Retina (tissue), 1 donor: ENCODE data around the gene SIGLEC12.
"Not testable (repeated sequence)": the region's sequence is repeated elsewhere in the genome, so short reads cannot be mapped to it uniquely, and the experiment has no call there.

Experiments used
- DNase-seq: peaks from one replicate; pipeline ENCODE4 v3.0.0-alpha.2; 2016

The SIGLEC12 gene

DNA sequence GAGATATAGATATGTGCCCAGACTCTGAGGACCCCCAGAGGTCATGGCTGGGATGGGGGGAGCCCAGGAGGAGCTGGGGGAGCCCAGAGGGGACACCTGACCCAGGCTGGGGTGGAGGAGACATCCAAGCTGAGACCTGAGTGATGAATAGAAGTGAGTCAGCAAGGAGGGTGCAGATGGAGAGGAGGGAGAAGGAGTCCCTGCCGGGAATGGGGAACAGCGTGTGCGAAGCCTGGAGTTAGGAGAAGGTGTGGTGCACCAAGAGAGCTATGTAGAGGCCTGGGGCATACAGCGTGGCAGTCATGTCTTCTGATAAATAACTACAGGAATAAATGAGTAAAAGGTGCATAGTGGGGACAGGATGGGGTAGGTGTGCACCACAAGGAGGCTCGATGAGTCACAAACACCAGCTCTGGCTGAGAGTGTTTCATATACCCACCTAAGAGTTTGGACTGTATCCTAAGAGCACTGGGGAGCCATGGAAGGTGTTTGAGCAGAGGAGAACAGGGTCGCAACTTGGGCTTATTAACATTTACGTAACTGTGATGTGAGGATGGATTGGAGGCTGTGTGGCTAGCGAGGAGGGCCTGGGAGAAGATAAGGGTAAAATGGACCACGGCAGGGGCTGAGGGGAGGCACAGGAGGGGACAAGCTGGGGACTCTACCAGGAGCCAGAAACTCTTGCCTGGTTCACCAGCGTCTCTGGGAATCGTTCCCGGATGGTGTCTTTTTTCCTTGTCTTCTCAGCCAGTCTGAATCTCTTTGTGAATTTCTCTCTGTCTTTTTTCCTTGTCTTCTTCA is 21.9 kb downstream of the SIGLEC12 start:
- DNase-seq: no peak

DNA sequence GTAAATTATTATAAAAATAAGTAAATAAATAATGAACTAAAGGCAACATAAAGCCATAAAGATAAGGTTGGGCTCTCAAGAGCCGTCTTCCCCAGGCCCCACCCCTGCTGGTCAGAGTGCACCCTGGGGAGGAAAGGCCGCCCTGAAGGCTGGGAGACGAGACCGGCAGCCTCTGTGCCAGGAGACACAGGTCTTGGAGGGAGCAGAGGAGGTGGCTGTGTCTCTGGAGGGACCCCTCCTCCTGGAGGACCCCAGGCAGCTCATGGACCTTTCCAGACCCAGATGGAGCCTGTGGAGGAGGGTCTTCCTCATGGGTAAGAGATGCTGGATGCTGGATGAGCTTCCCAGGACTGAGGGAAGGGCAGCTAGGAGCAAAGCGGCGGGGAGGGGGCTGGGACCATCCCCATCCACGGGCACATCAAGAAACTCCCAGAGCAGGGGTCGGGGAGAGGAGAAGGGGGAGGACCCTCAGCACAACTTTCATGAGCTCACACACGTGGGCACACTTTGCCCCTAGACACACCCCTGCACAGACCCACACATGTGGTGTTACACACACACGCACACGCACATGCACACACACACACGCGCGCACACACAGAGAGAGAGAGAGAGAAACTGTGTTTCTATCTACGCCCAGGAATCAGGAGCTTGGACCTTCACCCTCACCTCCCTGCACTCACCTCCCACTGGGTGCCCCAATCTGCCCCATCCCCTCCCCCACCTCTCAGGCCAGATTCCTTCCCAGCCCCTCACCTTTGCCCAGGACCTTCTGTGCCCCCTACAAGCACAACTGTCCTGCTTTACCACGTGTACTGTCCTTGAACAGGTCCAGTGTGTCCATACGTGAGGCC is 23.0 kb downstream of the SIGLEC12 start, which contains the start of gene CEACAM18:
TSS of gene CEACAM18 (plus strand) at position 159 of the 854 bp plus-strand sequence.
- DNase-seq: no peak

DNA sequence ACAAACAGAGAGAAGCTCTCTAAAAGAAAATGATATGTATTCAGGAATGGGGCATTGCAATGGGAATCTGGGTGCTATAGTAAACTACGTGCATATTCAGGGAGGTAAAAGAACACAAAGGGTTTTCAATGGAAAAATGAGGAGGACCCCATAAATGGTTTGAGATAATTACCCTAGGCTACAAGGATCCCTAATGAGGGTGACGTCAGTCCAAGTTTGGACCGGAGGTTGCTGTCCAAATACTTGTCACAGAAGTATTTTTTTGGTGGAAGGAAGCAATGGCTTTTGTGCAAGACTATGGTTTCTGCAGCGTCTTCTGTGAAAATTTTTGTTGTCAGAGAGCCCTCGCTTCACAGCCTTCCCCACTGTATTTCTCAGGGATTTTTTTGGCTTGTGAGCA is 24.3 kb downstream of the SIGLEC12 start:
- DNase-seq: no peak

- DNase-seq: no peak
Observed at GRCh38 chr19:51476164-51476563, 25.4 kb downstream of the SIGLEC12 start.

DNA sequence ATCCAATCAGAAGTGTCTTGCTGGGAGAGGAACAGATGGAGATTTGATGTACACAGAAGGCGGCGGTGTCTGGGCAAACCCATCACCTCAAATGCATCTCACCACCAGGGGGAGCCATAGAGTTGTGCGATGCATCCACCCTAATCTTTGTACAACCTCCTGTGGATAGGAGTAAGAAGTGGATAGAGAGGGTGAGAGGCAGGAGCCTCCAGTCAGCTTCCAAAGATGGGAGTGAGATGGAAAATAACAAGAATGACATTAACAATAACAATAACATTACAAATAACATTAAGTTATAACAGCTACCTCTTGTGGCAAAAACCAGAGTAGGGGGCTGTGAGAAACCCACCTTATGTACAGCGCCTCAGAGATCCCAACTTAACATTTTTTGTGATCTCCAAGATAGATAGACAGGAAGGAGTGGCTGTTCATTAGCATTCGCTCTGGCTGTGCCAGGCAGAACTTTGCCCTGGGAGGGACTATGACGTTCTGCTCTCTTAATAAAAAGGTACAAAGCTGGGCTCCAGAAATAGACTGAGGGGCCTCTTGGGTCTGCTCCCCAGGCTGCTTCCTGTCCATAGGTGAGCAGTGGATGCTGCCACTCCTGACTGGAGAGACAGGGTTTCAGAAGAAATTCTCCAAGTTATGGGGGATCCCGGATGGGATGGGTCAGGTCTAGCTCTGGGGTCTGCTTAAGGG is 28.4 kb downstream of the SIGLEC12 start:
- peak; percentile 80 for DNase-seq

- DNase-seq: no peak
Observed at GRCh38 chr19:51472607-51473006, 29.0 kb downstream of the SIGLEC12 start.

- no peak for DNase-seq
Observed at GRCh38 chr19:51471527-51471926, 30.1 kb downstream of the SIGLEC12 start.

- DNase-seq: no peak
Observed at GRCh38 chr19:51470966-51471365, 30.6 kb downstream of the SIGLEC12 start.

DNA sequence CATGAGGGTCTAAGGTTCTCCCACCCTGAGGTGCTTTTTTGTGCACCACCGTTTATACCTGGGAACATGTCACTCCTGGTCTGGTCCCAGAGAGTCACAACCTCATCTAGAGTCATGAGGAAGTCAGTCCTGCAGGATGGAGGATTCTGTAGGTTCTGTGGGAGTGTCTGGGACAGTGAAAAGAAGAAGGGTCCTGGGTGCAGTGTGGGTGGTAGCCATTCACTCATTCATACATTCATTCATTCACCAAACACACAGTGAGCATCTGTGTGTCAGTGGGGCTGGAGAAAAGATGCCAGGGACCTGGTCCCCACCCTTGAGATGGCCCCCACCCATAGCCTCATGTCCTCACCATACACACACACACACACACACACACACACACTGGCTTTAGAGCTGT is 32.0 kb downstream of the SIGLEC12 start:
- no peak for DNase-seq

GRCh38 chr19:51469162-51469561 is 32.4 kb downstream of the SIGLEC12 start:
- no peak for DNase-seq

- DNase-seq: no peak
Observed at GRCh38 chr19:51468545-51468920, 33.1 kb downstream of the SIGLEC12 start.

DNA sequence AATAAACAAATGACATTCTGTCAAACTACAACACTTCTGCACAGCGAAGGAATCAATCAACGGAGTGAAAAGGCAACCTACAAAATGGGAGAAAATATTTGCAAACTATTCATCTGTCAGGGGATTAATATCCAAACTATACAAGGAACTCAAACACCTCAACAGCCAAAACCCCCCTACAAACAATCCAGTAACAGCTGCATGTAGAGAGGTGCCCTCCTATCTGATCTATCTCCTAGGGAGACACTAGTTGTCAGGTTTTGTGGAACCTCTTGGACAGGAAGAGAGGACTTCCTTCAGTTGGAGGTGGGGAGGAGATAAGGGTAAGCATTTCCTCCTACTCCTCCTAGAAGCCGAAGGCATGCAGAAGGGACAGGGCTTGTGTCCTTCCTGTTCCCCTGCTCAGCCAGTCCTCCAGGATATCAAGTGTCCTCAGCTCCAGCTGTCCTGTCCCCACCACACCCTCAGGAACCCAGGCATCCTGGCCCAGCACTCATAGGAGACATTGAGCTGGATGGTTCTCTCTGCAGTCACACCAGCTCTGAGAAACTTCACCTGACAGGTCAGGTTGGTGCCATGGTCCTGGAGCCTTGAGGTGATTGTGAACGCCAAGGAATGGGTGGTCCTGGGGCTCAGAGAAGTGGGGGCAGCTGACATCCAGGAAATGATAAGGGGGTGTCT is 33.6 kb downstream of the SIGLEC12 start:
- no peak for DNase-seq

GRCh38 chr19:51466723-51467122 is 34.9 kb downstream of the SIGLEC12 start:
- DNase-seq: no peak

DNA sequence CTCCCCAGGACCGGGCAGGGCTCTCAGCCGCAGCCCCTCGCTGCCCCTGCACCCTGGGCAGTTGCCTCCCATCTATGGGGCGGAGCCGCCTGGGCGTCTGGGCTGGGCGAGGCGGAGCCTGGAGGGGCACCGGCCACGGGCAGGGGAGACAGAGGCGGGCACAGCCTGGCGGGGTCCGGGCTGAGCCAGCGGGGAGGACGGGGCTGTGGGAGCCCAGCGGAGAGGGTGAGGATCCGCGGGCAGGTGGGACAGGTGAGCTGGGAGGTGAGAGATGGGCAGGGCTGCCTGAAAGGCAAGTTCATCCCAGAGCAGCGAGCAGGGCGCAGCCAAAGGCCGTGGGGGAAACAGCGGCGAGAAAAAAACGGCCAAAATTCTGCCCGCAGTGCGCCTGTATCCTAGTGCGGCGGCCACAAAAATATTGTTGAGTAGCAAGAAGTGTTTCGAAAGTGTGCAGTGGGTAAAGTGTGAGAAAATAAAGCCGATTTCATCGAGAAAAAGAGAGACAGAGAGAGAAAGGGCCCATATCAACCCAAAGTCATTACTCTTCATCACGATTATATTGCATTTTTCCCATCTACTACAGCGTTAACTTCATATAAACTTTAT is 37.5 kb downstream of the SIGLEC12 start:
- not testable (repeated sequence) for DNase-seq

- DNase-seq: no peak
Observed at GRCh38 chr19:51462681-51463080, 38.9 kb downstream of the SIGLEC12 start.

DNA sequence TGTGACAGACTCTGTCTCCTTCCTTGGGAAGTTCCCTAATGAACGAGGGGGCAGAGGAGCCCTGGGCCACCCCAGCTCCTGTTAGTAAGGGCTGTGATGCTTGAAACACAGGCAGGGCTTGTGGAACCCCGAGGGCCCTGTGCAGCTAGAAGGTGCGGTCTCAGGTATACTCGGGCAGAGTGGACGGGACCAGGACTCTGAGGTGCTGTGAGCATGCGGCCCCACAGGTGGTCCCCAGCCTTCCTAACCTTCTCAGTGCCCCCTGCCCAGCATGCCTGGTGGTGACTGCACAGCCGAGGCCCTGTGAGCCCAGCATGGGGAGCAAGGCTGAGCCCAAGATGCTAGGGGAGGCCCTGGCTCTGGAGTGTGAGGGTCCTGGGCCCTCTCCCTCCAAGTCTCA is 39.3 kb downstream of the SIGLEC12 start:
- DNase-seq: no peak

DNA sequence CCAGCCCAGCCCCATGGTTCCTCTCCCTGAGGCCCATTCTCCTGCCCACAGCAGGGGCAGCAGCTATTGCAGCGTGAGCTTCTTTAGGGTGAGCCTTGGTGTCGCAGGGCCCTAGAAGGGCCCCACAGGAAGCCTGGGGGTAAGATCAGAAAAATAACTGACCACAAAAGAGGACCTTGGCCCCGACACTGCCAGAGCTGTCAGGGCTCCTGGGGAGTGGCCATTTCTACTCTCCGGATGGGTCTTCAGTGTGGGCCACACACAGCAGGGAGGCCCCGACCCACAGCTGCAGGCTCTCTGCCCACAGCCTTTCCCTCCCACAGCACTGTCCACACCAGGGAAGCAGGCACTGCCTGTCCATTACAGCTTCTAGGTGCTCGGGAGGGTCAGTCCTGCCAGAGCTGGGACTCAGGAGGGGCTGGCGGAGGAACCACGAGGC is 39.9 kb downstream of the SIGLEC12 start:
- no peak for DNase-seq

GRCh38 chr19:51460164-51460992 is 41.2 kb downstream of the SIGLEC12 start:
- peak; percentile 48 for DNase-seq

- DNase-seq: no peak
Observed at GRCh38 chr19:51458899-51459505, 42.6 kb downstream of the SIGLEC12 start.

GRCh38 chr19:51458051-51458645 is 43.5 kb downstream of the SIGLEC12 start, which contains the start of gene SIGLEC8:
Gene SIGLEC8 (minus strand): TSS chr19:51458454. CDS start chr19:51458387, 67 bp downstream.
- no peak for DNase-seq
